ENCODE data around the gene MEOX2.

DNA sequence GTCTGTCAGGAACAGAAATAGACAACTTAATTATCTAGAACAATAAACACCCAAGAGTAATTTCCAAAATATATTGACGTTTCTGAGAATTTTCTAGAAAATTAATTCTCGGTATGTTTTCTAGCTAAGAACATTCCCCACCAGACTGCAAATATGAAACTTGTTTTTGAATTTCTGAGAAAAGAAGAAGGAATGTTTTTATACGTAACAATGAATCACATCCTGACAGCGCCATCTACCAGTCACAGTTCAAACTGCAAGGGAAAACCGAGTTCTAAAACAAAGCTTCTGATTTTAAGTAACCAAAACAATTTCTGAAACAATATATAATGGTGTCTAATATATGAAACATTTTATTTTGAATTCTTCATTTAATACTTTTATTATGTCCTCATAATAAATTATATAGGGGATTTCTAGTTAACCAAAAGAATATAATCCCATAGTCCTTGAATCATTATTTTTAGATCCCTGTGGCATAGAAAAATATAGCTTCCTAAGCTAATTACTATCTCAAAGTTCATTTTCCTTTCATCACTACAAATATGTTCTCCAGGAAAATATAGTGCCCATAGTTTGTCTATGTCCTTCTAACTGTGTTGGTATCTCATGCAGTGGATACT lies 34.5 kb upstream of the MEOX2 start:
- TF ChIP-seq EZH2 (IDR thresholded peaks at IDR 0.05; ENCODE audit: low read depth) = no peak
- TF ChIP-seq, protein P1, sequence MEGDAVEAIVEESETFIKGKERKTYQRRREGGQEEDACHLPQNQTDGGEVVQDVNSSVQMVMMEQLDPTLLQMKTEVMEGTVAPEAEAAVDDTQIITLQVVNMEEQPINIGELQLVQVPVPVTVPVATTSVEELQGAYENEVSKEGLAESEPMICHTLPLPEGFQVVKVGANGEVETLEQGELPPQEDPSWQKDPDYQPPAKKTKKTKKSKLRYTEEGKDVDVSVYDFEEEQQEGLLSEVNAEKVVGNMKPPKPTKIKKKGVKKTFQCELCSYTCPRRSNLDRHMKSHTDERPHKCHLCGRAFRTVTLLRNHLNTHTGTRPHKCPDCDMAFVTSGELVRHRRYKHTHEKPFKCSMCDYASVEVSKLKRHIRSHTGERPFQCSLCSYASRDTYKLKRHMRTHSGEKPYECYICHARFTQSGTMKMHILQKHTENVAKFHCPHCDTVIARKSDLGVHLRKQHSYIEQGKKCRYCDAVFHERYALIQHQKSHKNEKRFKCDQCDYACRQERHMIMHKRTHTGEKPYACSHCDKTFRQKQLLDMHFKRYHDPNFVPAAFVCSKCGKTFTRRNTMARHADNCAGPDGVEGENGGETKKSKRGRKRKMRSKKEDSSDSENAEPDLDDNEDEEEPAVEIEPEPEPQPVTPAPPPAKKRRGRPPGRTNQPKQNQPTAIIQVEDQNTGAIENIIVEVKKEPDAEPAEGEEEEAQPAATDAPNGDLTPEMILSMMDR (conservative IDR thresholded peaks at IDR 0.05) = peak; percentile 95
